Measurements from ENCODE around the gene ARSA. TPM values are rescaled to one million over a fixed set of nuclear protein-coding genes. Genes with fewer than 3 reads are reported as not detected.

The ARSA gene
- total and polyA plus RNA-seq, 2 experiments from 2014 or later: 8.1 to 8.2 TPM

- Mint-ChIP-seq H3K4me3 (no peak overlapping the region), H3K27ac (no peak overlapping the region), H3K27me3 (ENCODE audit: insufficient read depth, low read depth, poor library complexity) (peaks cover 6% of the 10 kb centered on the region), H3K4me1 (no peaks in the 10 kb centered on the region), H3K9me3 (peaks cover 14% of the 10 kb centered on the region; the same call in 2 of the 3 replicates), H3K36me3 (ENCODE audit: low read depth) (no peaks in the 10 kb centered on the region)
- ATAC-seq (no peak), DNase-seq (ENCODE audit: low spot score) (no peak)
- Histone ChIP-seq H4K20me1 (replicated peaks; ENCODE audit: insufficient read depth) (no peaks in the 10 kb centered on the region), H3K4me2 (no peak overlapping the region), H3K27me3 (ENCODE audit: insufficient read depth) (peaks cover 17% of the 10 kb centered on the region), H3F3A (replicated peaks; ENCODE audit: low read depth) (no peaks in the 10 kb centered on the region), H3K79me2 (replicated peaks; ENCODE audit: insufficient read depth) (no peaks in the 10 kb centered on the region), H2AFZ (no peak overlapping the region), H3K9me2 (ENCODE audit: insufficient read depth) (no peaks in the 10 kb centered on the region; the same call in 1 of the 2 replicates), H3K27ac (ENCODE audit: low read depth) (no peak overlapping the region), H3K4me3 (no peak overlapping the region), H3K36me3 (ENCODE audit: insufficient read depth) (no peaks in the 10 kb centered on the region), H3K4me1 (ENCODE audit: insufficient read depth) (no peaks in the 10 kb centered on the region)
- TF ChIP-seq, protein P1, sequence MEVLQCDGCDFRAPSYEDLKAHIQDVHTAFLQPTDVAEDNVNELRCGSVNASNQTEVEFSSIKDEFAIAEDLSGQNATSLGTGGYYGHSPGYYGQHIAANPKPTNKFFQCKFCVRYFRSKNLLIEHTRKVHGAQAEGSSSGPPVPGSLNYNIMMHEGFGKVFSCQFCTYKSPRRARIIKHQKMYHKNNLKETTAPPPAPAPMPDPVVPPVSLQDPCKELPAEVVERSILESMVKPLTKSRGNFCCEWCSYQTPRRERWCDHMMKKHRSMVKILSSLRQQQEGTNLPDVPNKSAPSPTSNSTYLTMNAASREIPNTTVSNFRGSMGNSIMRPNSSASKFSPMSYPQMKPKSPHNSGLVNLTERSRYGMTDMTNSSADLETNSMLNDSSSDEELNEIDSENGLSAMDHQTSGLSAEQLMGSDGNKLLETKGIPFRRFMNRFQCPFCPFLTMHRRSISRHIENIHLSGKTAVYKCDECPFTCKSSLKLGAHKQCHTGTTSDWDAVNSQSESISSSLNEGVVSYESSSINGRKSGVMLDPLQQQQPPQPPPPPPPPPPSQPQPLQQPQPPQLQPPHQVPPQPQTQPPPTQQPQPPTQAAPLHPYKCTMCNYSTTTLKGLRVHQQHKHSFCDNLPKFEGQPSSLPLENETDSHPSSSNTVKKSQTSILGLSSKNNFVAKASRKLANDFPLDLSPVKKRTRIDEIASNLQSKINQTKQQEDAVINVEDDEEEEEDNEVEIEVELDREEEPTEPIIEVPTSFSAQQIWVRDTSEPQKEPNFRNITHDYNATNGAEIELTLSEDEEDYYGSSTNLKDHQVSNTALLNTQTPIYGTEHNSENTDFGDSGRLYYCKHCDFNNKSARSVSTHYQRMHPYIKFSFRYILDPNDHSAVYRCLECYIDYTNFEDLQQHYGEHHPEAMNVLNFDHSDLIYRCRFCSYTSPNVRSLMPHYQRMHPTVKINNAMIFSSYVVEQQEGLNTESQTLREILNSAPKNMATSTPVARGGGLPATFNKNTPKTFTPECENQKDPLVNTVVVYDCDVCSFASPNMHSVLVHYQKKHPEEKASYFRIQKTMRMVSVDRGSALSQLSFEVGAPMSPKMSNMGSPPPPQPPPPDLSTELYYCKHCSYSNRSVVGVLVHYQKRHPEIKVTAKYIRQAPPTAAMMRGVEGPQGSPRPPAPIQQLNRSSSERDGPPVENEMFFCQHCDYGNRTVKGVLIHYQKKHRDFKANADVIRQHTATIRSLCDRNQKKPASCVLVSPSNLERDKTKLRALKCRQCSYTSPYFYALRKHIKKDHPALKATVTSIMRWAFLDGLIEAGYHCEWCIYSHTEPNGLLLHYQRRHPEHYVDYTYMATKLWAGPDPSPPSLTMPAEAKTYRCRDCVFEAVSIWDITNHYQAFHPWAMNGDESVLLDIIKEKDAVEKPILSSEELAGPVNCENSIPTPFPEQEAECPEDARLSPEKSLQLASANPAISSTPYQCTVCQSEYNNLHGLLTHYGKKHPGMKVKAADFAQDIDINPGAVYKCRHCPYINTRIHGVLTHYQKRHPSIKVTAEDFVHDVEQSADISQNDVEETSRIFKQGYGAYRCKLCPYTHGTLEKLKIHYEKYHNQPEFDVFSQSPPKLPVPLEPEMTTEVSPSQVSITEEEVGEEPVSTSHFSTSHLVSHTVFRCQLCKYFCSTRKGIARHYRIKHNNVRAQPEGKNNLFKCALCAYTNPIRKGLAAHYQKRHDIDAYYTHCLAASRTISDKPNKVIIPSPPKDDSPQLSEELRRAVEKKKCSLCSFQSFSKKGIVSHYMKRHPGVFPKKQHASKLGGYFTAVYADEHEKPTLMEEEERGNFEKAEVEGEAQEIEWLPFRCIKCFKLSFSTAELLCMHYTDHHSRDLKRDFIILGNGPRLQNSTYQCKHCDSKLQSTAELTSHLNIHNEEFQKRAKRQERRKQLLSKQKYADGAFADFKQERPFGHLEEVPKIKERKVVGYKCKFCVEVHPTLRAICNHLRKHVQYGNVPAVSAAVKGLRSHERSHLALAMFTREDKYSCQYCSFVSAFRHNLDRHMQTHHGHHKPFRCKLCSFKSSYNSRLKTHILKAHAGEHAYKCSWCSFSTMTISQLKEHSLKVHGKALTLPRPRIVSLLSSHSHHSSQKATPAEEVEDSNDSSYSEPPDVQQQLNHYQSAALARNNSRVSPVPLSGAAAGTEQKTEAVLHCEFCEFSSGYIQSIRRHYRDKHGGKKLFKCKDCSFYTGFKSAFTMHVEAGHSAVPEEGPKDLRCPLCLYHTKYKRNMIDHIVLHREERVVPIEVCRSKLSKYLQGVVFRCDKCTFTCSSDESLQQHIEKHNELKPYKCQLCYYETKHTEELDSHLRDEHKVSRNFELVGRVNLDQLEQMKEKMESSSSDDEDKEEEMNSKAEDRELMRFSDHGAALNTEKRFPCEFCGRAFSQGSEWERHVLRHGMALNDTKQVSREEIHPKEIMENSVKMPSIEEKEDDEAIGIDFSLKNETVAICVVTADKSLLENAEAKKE (CRISPR knock-in tag; IDR thresholded peaks at IDR 0.05): no peak
- TF ChIP-seq ZNF331 (CRISPR knock-in tag; IDR thresholded peaks at IDR 0.05; ENCODE audit: low read depth) (no peak), ZNF114 (CRISPR knock-in tag; IDR thresholded peaks at IDR 0.05) (no peak), EZH2phosphoT487 (IDR thresholded peaks at IDR 0.05; ENCODE audit: unreplicated experiment) (no peak), STAT1 (IDR thresholded peaks at IDR 0.05; ENCODE audit: unreplicated experiment) (no peak), CREB1 (CRISPR knock-in tag; IDR thresholded peaks at IDR 0.05; ENCODE audit: low read depth) (no peak), NANOG (IDR thresholded peaks at IDR 0.05; ENCODE audit: borderline replicate concordance) (no peak), CTCF (conservative IDR thresholded peaks at IDR 0.05; ENCODE audit: low read depth in 2 of 2) (no peak), EZH2 (IDR thresholded peaks at IDR 0.05; ENCODE audit: low read depth, unreplicated experiment) (no peak), JUNB (IDR thresholded peaks at IDR 0.05; ENCODE audit: unreplicated experiment) (no peak), POLR2AphosphoS5 (IDR thresholded peaks at IDR 0.05; ENCODE audit: low read depth) (no peak)
- TF ChIP-seq, protein P2, sequence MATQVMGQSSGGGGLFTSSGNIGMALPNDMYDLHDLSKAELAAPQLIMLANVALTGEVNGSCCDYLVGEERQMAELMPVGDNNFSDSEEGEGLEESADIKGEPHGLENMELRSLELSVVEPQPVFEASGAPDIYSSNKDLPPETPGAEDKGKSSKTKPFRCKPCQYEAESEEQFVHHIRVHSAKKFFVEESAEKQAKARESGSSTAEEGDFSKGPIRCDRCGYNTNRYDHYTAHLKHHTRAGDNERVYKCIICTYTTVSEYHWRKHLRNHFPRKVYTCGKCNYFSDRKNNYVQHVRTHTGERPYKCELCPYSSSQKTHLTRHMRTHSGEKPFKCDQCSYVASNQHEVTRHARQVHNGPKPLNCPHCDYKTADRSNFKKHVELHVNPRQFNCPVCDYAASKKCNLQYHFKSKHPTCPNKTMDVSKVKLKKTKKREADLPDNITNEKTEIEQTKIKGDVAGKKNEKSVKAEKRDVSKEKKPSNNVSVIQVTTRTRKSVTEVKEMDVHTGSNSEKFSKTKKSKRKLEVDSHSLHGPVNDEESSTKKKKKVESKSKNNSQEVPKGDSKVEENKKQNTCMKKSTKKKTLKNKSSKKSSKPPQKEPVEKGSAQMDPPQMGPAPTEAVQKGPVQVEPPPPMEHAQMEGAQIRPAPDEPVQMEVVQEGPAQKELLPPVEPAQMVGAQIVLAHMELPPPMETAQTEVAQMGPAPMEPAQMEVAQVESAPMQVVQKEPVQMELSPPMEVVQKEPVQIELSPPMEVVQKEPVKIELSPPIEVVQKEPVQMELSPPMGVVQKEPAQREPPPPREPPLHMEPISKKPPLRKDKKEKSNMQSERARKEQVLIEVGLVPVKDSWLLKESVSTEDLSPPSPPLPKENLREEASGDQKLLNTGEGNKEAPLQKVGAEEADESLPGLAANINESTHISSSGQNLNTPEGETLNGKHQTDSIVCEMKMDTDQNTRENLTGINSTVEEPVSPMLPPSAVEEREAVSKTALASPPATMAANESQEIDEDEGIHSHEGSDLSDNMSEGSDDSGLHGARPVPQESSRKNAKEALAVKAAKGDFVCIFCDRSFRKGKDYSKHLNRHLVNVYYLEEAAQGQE (IDR thresholded peaks at IDR 0.05; ENCODE audit: unreplicated experiment): no peak
- TF ChIP-seq, protein P3, sequence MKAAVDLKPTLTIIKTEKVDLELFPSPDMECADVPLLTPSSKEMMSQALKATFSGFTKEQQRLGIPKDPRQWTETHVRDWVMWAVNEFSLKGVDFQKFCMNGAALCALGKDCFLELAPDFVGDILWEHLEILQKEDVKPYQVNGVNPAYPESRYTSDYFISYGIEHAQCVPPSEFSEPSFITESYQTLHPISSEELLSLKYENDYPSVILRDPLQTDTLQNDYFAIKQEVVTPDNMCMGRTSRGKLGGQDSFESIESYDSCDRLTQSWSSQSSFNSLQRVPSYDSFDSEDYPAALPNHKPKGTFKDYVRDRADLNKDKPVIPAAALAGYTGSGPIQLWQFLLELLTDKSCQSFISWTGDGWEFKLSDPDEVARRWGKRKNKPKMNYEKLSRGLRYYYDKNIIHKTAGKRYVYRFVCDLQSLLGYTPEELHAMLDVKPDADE (IDR thresholded peaks at IDR 0.05): no peak
Observed at GRCh38 chr22:50660306-50660705, 32.4 kb upstream of the ARSA start.

All from GM23338 (cell line).